HL-60 (cell line): ENCODE results near the gene PDCL2.

Source experiments
- DNase-seq, 2 experiments: peaks; one replicate each; pipeline ENCODE4 v3.0.0-alpha.2; 2010 to 2020; ENCODE audit warnings: low read depth in 1 of 2, low spot score in 1 of 2
- H3K27ac ChIP-seq: fragments of 250-450 bp; sonication (Bioruptor Pico); replicated peaks from 2 replicates; pipeline ENCODE4 v1.5.1; 2020; ENCODE audit warnings: mild to moderate bottlenecking, moderate library complexity
- H3K27me3 ChIP-seq: fragments of 250-450 bp; sonication (Bioruptor Pico); 2 replicates; pipeline ENCODE4 v1.5.1; 2021; ENCODE audit warnings: mild to moderate bottlenecking, moderate library complexity; ENCODE audit not compliant: insufficient read depth, poor library complexity, severe bottlenecking
- H3K4me3 ChIP-seq: replicated peaks from 2 replicates; pipeline ENCODE4 v1.5.1; 2011; ENCODE audit warnings: mild to moderate bottlenecking, control low read depth, low read length; ENCODE audit not compliant: insufficient read depth
- GABPA ChIP-seq: IDR thresholded peaks from 2 replicates; pipeline ENCODE4 v1.6.1; 2012; ENCODE audit warnings: low read depth
- POLR2AphosphoS5 ChIP-seq: IDR thresholded peaks from 2 replicates; pipeline ENCODE4 v1.6.1; 2012; ENCODE audit warnings: low read depth
- REST ChIP-seq: IDR thresholded peaks from 2 replicates; pipeline ENCODE4 v1.6.1; 2012; ENCODE audit warnings: low read depth; ENCODE audit not compliant: insufficient replicate concordance
- SPI1 ChIP-seq: IDR thresholded peaks from 2 replicates; pipeline ENCODE4 v1.6.1; 2012; ENCODE audit warnings: low read depth, mild to moderate bottlenecking, borderline replicate concordance
- TF ChIP-seq, protein P1 (sequence below): IDR thresholded peaks from one replicate; pipeline ENCODE4 v1.5.1; 2011; ENCODE audit warnings: low read length, control low read depth, inconsistent platforms; ENCODE audit not compliant: insufficient read depth

The PDCL2 gene

DNA sequence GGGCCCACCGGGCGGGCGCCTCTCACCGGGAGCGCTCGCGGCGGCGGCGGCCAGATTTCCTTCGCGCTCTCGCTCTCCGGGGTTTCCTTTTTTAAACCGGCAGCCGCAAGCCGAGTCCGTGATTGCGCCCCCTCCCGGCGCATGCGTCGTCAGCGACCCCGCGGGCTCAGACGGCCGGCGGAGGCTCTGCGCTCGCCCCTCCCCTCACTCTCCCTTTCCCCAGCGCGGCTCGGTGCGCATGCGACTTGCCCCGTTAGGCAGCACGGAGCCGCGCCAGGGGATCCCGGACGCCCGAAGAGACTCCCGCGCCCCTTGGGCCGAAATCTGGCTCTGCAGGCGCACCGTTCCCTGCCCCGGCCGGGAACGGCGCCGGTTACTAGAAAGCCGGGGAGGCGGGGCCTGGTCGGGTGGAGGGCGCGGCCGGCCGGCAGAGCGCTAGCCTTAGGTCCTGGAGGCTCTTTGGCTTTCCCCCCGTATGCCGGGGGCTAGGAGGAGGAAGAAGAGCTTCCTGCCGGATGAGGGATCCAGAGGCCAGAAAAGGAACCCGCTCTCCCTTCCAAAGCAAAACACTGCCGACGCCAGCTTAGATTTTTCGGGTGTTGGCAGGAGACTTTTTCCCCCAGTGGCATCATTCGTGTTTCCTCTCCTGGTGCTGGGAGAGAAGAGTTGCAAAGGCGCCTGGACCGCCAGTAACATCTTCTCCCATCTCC lies 45.1 kb downstream of the PDCL2 start, which contains the start of gene CLOCK:
Gene CLOCK, minus strand, starts transcription at position 154 of the 710 bp plus-strand sequence. CDS start 64,124 bp downstream, outside the sequence.
- DNase-seq = peak; percentile 48 to 80
- H3K27ac ChIP-seq = peak within 1 kb of the TSS; percentile 92
- H3K4me3 ChIP-seq = peak within 1 kb of the TSS; percentile 70
- H3K27me3 ChIP-seq = no peaks in the 10 kb centered on the region
- TF ChIP-seq POLR2AphosphoS5 (no peak; the same call in 1 of the 2 replicates), REST (no peak), GABPA (no peak), SPI1 (no peak)
- TF ChIP-seq, protein P1, sequence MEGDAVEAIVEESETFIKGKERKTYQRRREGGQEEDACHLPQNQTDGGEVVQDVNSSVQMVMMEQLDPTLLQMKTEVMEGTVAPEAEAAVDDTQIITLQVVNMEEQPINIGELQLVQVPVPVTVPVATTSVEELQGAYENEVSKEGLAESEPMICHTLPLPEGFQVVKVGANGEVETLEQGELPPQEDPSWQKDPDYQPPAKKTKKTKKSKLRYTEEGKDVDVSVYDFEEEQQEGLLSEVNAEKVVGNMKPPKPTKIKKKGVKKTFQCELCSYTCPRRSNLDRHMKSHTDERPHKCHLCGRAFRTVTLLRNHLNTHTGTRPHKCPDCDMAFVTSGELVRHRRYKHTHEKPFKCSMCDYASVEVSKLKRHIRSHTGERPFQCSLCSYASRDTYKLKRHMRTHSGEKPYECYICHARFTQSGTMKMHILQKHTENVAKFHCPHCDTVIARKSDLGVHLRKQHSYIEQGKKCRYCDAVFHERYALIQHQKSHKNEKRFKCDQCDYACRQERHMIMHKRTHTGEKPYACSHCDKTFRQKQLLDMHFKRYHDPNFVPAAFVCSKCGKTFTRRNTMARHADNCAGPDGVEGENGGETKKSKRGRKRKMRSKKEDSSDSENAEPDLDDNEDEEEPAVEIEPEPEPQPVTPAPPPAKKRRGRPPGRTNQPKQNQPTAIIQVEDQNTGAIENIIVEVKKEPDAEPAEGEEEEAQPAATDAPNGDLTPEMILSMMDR = no peak

- DNase-seq = no peak
- TF ChIP-seq POLR2AphosphoS5 = no peak
- TF ChIP-seq, protein P1 = no peak
- Histone ChIP-seq H3K27ac (peak overlapping the region; percentile 92), H3K27me3 (no peaks in the 10 kb centered on the region), H3K4me3 (peak overlapping the region; percentile 70)
Observed at GRCh38 chr4:55546506-55546755, 45.6 kb downstream of the PDCL2 start.

- Histone ChIP-seq H3K4me3 (peak overlapping the region; percentile 70), H3K27me3 (no peaks in the 10 kb centered on the region), H3K27ac (peak overlapping the region; percentile 92)
- TF ChIP-seq POLR2AphosphoS5 = peak; percentile 67
- TF ChIP-seq, protein P1 = no peak
- peak; percentile 19 for TF ChIP-seq REST
- peak; percentile 85 for TF ChIP-seq GABPA
- TF ChIP-seq SPI1 = peak; percentile 54; the same call in 1 of the 2 replicates
- peak; percentile 45 to 67 for DNase-seq
Observed at GRCh38 chr4:55545641-55546505, 46.2 kb downstream of the PDCL2 start.
